GM12873 (cell line): ENCODE measurements around the gene ULK4.

Experiments used
- CTCF ChIP-seq: IDR thresholded peaks from 2 replicates; pipeline ENCODE4 v1.5.1; 2012; ENCODE audit warnings: low read depth, mild to moderate bottlenecking, moderate library complexity, low read length, control low read depth; ENCODE audit not compliant: insufficient read depth; ENCODE audit errors: missing control alignments

ULK4 gene

GRCh38 chr3:41638381-41638780, 323.5 kb downstream of the ULK4 start:
- TF ChIP-seq CTCF: no peak

DNA sequence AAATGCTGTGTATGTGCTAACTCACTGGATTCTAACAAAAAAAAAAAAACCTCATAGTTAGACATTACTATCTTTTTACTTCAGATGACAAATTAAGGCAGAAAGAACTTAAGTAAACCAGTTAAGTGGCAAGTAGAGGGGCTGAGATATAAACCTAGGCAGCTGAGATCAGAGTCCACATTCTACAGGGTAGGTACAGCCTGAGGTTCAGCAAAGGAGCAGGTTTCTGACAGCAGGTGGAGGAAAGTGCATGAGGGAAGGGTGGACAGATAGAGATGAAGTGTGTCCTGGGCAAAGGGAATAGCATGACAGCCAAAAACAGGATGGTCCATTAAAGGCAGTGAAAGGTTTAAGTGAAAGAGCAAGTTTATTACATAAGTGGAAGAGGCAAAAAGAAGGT, 329.2 kb downstream of the ULK4 start:
- TF ChIP-seq CTCF: no peak

- no peak for TF ChIP-seq CTCF
These were observed 331.2 kb downstream of the ULK4 start for GRCh38 chr3:41630708-41631107.

DNA sequence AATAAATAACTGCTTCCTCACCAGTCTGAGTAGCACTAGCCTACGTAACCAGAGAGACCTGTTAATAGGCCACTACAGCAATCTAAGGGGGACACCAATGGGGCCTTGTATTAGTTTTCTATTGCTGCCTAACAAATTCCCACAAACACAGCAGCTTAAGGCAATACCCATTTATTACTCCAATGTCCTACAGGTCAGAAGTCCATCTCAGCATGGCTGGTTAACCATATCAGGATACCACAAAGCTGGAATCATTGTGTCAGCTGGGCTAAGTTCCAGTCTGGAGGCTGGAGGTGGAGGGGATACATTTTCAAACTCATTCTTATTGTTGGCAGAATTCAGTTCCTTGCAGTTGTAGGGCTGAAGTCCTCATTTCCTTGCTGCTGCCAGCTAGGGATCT, 331.9 kb downstream of the ULK4 start:
- no peak for TF ChIP-seq CTCF

DNA sequence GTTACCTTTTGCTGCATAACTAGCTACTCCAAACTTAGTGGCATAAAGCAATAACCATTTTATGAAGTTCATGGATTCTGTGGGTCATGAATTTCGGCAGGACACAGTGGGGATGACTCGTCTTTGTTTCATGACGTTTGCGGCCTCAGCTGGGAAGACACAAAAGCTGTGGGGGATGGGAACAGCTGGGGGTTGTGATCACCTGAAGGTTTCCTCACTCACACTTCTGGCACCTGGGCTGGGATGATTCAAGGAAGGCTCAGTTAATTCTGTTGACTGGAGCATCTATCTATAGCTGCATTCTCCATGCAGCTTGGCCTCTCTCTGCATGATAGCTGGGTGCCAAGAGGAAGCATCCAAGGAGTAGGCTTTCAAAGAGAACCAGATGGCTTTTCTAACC, 332.8 kb downstream of the ULK4 start:
- TF ChIP-seq CTCF: no peak

- no peak for TF ChIP-seq CTCF
These were observed 334.3 kb downstream of the ULK4 start for GRCh38 chr3:41627477-41628087.

DNA sequence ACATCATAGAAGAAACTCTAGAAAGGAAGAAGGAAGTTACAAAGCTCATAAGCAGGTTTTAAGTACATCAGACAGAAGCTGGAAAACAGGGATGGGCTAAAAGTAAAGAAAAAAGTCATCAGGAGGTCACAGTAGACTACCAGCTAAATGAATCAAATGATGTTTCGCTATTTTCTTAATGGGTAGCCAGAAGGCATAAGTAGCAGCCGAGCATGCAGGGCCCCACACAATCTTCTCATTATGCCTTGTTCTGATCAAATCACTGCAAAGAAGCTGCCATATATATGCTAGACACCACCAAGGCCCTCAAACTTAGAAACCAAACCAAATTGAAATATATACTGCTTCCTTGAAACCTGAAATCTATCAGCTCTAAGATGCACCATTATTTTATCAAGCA, 349.1 kb downstream of the ULK4 start:
- TF ChIP-seq CTCF: no peak
